ENCODE measurements around the gene WDR75. TPM values are rescaled to one million over a fixed set of nuclear protein-coding genes. Genes with fewer than 3 reads are reported as not detected.
A peak's percentile ranks its signal among the peaks of the same experiment; 100 is the strongest.

The WDR75 gene
- total and polyA plus RNA-seq, 9 of the 15 experiments (the other 6 are each of a cell fraction or from before 2014, with no cell fraction given), result 50.9 to 111 (median 76.4) TPM

DNA sequence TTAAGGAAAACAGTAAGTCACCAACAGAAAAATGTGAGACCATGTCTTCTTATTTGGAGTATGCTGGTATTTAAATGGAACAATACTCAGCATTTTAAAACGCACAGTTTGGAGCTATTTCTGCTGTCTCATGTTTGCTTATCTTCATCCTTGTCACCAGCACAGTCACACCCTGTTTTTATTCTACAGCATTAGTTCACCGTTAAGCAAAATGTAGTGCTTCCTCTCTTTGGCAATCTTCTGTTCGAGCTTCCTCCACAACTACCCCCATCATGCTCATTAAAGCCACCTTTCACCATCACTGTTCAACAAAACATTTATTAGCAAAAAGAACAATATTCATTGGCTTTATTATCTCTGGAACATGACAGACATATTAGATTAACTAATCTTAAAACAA lies 75.3 kb downstream of the WDR75 start (continued):
- no peak for TF ChIP-seq ZBTB8A (IDR thresholded peaks at IDR 0.05; ENCODE audit: partially characterized antibody)
- TF ChIP-seq ZNF707 (CRISPR knock-in tag; conservative IDR thresholded peaks at IDR 0.05), result no peak
- peak in 1 of 2 experiments; percentile 45; a peak in 1 of 4 replicates for TF ChIP-seq HDAC1 (IDR thresholded peaks at IDR 0.05)
- TF ChIP-seq ZNF668 (CRISPR knock-in tag; IDR thresholded peaks at IDR 0.05), result no peak
- no peak for TF ChIP-seq RAD51 (IDR thresholded peaks at IDR 0.05; ENCODE audit: borderline replicate concordance, low read depth)
- no peak for TF ChIP-seq CXXC5 (CRISPR knock-in tag; IDR thresholded peaks at IDR 0.05)
- TF ChIP-seq SRSF9 (IDR thresholded peaks at IDR 0.05; ENCODE audit: borderline replicate concordance, low read depth, low read length), result no peak
- TF ChIP-seq, protein P1, sequence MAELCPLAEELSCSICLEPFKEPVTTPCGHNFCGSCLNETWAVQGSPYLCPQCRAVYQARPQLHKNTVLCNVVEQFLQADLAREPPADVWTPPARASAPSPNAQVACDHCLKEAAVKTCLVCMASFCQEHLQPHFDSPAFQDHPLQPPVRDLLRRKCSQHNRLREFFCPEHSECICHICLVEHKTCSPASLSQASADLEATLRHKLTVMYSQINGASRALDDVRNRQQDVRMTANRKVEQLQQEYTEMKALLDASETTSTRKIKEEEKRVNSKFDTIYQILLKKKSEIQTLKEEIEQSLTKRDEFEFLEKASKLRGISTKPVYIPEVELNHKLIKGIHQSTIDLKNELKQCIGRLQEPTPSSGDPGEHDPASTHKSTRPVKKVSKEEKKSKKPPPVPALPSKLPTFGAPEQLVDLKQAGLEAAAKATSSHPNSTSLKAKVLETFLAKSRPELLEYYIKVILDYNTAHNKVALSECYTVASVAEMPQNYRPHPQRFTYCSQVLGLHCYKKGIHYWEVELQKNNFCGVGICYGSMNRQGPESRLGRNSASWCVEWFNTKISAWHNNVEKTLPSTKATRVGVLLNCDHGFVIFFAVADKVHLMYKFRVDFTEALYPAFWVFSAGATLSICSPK (IDR thresholded peaks at IDR 0.05; ENCODE audit: borderline replicate concordance), result no peak
- TF ChIP-seq, protein P2, sequence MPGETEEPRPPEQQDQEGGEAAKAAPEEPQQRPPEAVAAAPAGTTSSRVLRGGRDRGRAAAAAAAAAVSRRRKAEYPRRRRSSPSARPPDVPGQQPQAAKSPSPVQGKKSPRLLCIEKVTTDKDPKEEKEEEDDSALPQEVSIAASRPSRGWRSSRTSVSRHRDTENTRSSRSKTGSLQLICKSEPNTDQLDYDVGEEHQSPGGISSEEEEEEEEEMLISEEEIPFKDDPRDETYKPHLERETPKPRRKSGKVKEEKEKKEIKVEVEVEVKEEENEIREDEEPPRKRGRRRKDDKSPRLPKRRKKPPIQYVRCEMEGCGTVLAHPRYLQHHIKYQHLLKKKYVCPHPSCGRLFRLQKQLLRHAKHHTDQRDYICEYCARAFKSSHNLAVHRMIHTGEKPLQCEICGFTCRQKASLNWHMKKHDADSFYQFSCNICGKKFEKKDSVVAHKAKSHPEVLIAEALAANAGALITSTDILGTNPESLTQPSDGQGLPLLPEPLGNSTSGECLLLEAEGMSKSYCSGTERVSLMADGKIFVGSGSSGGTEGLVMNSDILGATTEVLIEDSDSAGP (CRISPR knock-in tag; IDR thresholded peaks at IDR 0.05), result no peak
- no peak for TF ChIP-seq POU5F1 (IDR thresholded peaks at IDR 0.05; ENCODE audit: borderline replicate concordance, low read depth, low read length, partially characterized antibody)
- TF ChIP-seq ZBTB7A (IDR thresholded peaks at IDR 0.05; ENCODE audit: borderline replicate concordance, control insufficient read depth, low read depth, low read length), result no peak
- TF ChIP-seq, protein P3, sequence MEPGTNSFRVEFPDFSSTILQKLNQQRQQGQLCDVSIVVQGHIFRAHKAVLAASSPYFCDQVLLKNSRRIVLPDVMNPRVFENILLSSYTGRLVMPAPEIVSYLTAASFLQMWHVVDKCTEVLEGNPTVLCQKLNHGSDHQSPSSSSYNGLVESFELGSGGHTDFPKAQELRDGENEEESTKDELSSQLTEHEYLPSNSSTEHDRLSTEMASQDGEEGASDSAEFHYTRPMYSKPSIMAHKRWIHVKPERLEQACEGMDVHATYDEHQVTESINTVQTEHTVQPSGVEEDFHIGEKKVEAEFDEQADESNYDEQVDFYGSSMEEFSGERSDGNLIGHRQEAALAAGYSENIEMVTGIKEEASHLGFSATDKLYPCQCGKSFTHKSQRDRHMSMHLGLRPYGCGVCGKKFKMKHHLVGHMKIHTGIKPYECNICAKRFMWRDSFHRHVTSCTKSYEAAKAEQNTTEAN (CRISPR knock-in tag; IDR thresholded peaks at IDR 0.05), result no peak
- TF ChIP-seq ZC3H8 (IDR thresholded peaks at IDR 0.05), result no peak
- TF ChIP-seq ZKSCAN3 (CRISPR knock-in tag; IDR thresholded peaks at IDR 0.05), result no peak
- 0 out of 2 replicates have a peak, but pooled peaks have one; percentile 9 for TF ChIP-seq NCOR1 (IDR thresholded peaks at IDR 0.05)
- no peak for TF ChIP-seq CHCHD3 (CRISPR knock-in tag; IDR thresholded peaks at IDR 0.05)
- no peak for TF ChIP-seq IFI16 (CRISPR knock-in tag; IDR thresholded peaks at IDR 0.05)
